SK-N-SH (cell line): Measurements from ENCODE around the gene HMGCL. TPM values are rescaled to one million over a fixed set of nuclear protein-coding genes. Genes with fewer than 3 reads are reported as not detected.

Experiments used
- CTCF ChIA-PET: fragments of 300-600, 350-600 bp; formaldehyde crosslinking; extraction: SDS; loops from one replicate; lab custom pipeline; 2021; lab: Yijun Ruan, JAX
- POLR2A ChIA-PET: fragments of 350-600 bp; sonication (Branson Sonifier 250); formaldehyde crosslinking; extraction: SDS; loops from one replicate; lab custom pipeline; 2020; ENCODE audit warnings: antibody characterized with exemption, inconsistent platforms; lab: Yijun Ruan, JAX
- DNase-seq: peaks from one replicate; pipeline ENCODE4 v3.0.0; 2012
- H2AFZ ChIP-seq: fragments of 200-600 bp; sonication (generic); 2 replicates; pipeline ENCODE4 v1.8.1; 2016; ENCODE audit warnings: antibody characterized with exemption, mild to moderate bottlenecking, low read depth
- H3F3A ChIP-seq: fragments of 200-600 bp; sonication (generic); replicated peaks from 2 replicates; pipeline ENCODE3; 2016; ENCODE audit warnings: antibody characterized with exemption, mild to moderate bottlenecking; ENCODE audit not compliant: insufficient read depth
- H3K27ac ChIP-seq, 2 experiments: fragments of 200-500 bp in 1 of 2; fragments of 200-600 bp in 1 of 2; sonication (Bioruptor generic) in 1 of 2; sonication (generic), shearing (Covaris generic) in 1 of 2; 2 replicates each; pipeline versions ENCODE4 v1.5.1 to v1.6.1; 2014 to 2016; ENCODE audit warnings: low read depth in 2 of 2, inconsistent platforms in 1 of 2, low read length in 1 of 2, mild to moderate bottlenecking in 1 of 2, mixed read lengths in 1 of 2
- H3K27me3 ChIP-seq: fragments of 200-600 bp; sonication (generic), shearing (Covaris generic); 2 replicates; pipeline ENCODE4 v1.6.1; 2016; ENCODE audit warnings: mixed run types; ENCODE audit not compliant: insufficient read depth
- H3K36me3 ChIP-seq, 2 experiments: fragments of 200-500 bp in 1 of 2; fragments of 200-600 bp in 1 of 2; sonication (Bioruptor generic) in 1 of 2; sonication (generic) in 1 of 2; replicated peaks in 1 of 2; 2 replicates each; pipeline versions ENCODE3 to v1.5.1; 2014 to 2016; ENCODE audit warnings: low read length in 1 of 2, mild to moderate bottlenecking in 1 of 2; ENCODE audit not compliant: insufficient read depth in 2 of 2, control insufficient read depth in 1 of 2
- H3K4me1 ChIP-seq, 2 experiments: fragments of 200-500 bp in 1 of 2; fragments of 200-600 bp in 1 of 2; sonication (Bioruptor generic) in 1 of 2; sonication (generic), shearing (Covaris generic) in 1 of 2; 2 replicates each; pipeline versions ENCODE4 v1.5.1 to v1.6.1; 2014 to 2016; ENCODE audit warnings: low read depth in 1 of 2, low read length in 1 of 2, mixed run types in 1 of 2; ENCODE audit not compliant: insufficient read depth in 2 of 2, control insufficient read depth in 1 of 2
- H3K4me2 ChIP-seq: fragments of 200-600 bp; sonication (generic), shearing (Covaris generic); 2 replicates; pipeline ENCODE4 v1.6.1; 2017; ENCODE audit warnings: mixed run types
- H3K4me3 ChIP-seq, 2 experiments: fragments of 200-500 bp in 1 of 2; fragments of 200-600 bp in 1 of 2; sonication (Bioruptor generic) in 1 of 2; sonication (generic), shearing (Covaris generic) in 1 of 2; 2 replicates each; pipeline versions ENCODE4 v1.5.1 to v1.8.1; 2014 to 2016; ENCODE audit warnings: low read depth in 2 of 2, inconsistent platforms in 1 of 2, low read length in 1 of 2, mild to moderate bottlenecking in 1 of 2, mixed read lengths in 1 of 2, moderate library complexity in 1 of 2
- H3K79me2 ChIP-seq: fragments of 200-600 bp; sonication (generic); 2 replicates; pipeline ENCODE4 v1.8.1; 2017; ENCODE audit warnings: mild to moderate bottlenecking; ENCODE audit not compliant: insufficient read depth
- H3K9ac ChIP-seq: fragments of 200-600 bp; sonication (generic); 2 replicates; pipeline ENCODE4 v1.6.1; 2017; ENCODE audit warnings: mixed run types
- H3K9me2 ChIP-seq: fragments of 200-600 bp; sonication (generic); 2 replicates; pipeline ENCODE4 v1.6.1; 2017; ENCODE audit warnings: mixed run types
- H3K9me3 ChIP-seq: fragments of 200-600 bp; sonication (generic); 2 replicates; pipeline ENCODE4 v1.6.1; 2017; ENCODE audit warnings: mixed run types, mild to moderate bottlenecking, moderate library complexity
- H4K20me1 ChIP-seq: fragments of 200-600 bp; sonication (generic); 2 replicates; pipeline ENCODE4 v1.6.1; 2017; ENCODE audit warnings: mild to moderate bottlenecking, mixed run types; ENCODE audit not compliant: insufficient read depth
- ELF1 ChIP-seq: IDR thresholded peaks from 2 replicates; pipeline ENCODE4 v1.4.0; 2012
- EP300 ChIP-seq, 2 experiments: IDR thresholded peaks; 2 replicates each; pipeline versions ENCODE4 v1.4.0 to v1.6.1; 2012; ENCODE audit warnings: borderline replicate concordance in 1 of 2, low read depth in 1 of 2, low read length in 1 of 2
- EZH2phosphoT487 ChIP-seq: fragments of 200-600 bp; sonication (generic); IDR thresholded peaks from 2 replicates; pipeline ENCODE4 v1.6.1; 2017; ENCODE audit warnings: low read depth, mixed run types, mild to moderate bottlenecking, antibody characterized with exemption, moderate library complexity, borderline replicate concordance
- FOXJ3 ChIP-seq: sonication (generic); formaldehyde crosslinking; IDR thresholded peaks from 2 replicates; pipeline ENCODE4 v1.5.1; 2020; ENCODE audit warnings: mild to moderate bottlenecking, missing genetic modification reagents
- JUND ChIP-seq: IDR thresholded peaks from 2 replicates; pipeline ENCODE4 v1.4.0; 2012
- MAX ChIP-seq: IDR thresholded peaks from 2 replicates; pipeline ENCODE4 v1.4.0; 2012; ENCODE audit warnings: low read depth
- MXI1 ChIP-seq: IDR thresholded peaks from 2 replicates; pipeline ENCODE4 v1.6.1; 2012; ENCODE audit warnings: mild to moderate bottlenecking, low read depth, low read length, improper control_type of control experiment
- NFIC ChIP-seq: IDR thresholded peaks from 2 replicates; pipeline ENCODE4 v1.4.0; 2012; ENCODE audit warnings: borderline replicate concordance
- PBX3 ChIP-seq: IDR thresholded peaks from 2 replicates; pipeline ENCODE4; 2012
- POLR2AphosphoS5 ChIP-seq: IDR thresholded peaks from 2 replicates; pipeline ENCODE4 v1.6.1; 2012; ENCODE audit warnings: low read depth, low read length
- RAD21 ChIP-seq: IDR thresholded peaks from 2 replicates; pipeline ENCODE4 v1.6.1; 2012; ENCODE audit warnings: mild to moderate bottlenecking, low read length
- RCOR1 ChIP-seq: fragments of 150-350 bp; IDR thresholded peaks from 2 replicates; pipeline ENCODE4 v1.6.1; 2017; ENCODE audit warnings: antibody characterized with exemption, low read length
- TAF1 ChIP-seq: IDR thresholded peaks from 2 replicates; pipeline ENCODE4 v1.6.1; 2012; ENCODE audit warnings: low read depth, mild to moderate bottlenecking, low read length, moderate library complexity, borderline replicate concordance
- TCF12 ChIP-seq: IDR thresholded peaks from 2 replicates; pipeline ENCODE4 v1.4.0; 2012
- YY1 ChIP-seq: IDR thresholded peaks from 2 replicates; pipeline ENCODE4 v1.4.0; 2012; ENCODE audit warnings: low read depth, mild to moderate bottlenecking
- WGBS: methylation state at CpG from one replicate; pipeline ENCODE4 v1.1.6; 2017; ENCODE audit warnings: low lambda C conversion rate; 5-methylcytosine and 5-hydroxymethylcytosine counted together
- polyA plus RNA-seq, 3 experiments: library from polyadenylated mRNA; depleted of rRNA; stranded (reverse); fragments of >200 nt; gene quantifications; 2 replicates each; pipeline ENCODE4 v1.2.3, GENCODE V29; 2012
- TF ChIP-seq, protein P1 (sequence below): fragments of 150-350 bp; IDR thresholded peaks from 2 replicates; pipeline ENCODE4 v1.6.1; 2017; ENCODE audit warnings: antibody characterized with exemption, low read length, low read depth, borderline replicate concordance

The HMGCL gene
- polyA plus RNA-seq, 1 of the 3 experiments (the other 2 are of a cell fraction): 28.2 TPM

GRCh38 chr1:23817633-23818032, 7.6 kb downstream of the HMGCL start:
- no peak overlapping the region for H3K4me2 ChIP-seq

DNA sequence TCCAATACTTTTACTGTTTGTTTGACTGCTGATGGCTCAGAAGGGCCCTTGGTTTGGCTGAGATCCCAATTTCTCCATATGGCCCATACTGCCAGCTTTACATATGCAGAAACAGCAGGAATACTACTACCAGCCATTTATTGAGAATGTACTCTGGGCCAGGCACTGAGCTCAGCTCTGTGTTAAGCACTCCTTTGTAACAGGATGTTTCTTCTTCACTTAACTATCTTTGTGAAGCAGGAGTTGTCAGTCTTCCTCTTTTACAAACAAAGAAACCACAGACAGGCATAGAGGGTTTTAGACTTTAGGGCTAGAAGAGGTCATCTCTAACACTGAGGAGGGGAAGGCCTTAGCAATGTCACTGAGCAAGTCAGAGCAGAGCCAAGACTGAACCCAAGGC, 8.3 kb downstream of the HMGCL start:
- no peak for TF ChIP-seq RAD21
- TF ChIP-seq, protein P1, sequence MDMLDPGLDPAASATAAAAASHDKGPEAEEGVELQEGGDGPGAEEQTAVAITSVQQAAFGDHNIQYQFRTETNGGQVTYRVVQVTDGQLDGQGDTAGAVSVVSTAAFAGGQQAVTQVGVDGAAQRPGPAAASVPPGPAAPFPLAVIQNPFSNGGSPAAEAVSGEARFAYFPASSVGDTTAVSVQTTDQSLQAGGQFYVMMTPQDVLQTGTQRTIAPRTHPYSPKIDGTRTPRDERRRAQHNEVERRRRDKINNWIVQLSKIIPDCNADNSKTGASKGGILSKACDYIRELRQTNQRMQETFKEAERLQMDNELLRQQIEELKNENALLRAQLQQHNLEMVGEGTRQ: no peak
- no peak for TF ChIP-seq PBX3
- no peak for TF ChIP-seq POLR2AphosphoS5
- no peak for TF ChIP-seq FOXJ3 (CRISPR knock-in tag)
- no peak for TF ChIP-seq TCF12
- TF ChIP-seq TAF1: no peak
- TF ChIP-seq MAX: no peak
- no peak for TF ChIP-seq EZH2phosphoT487
- no peak for TF ChIP-seq EP300 (IDR thresholded peaks at IDR 0.05; ENCODE audit: borderline replicate concordance in 1 of 2, low read depth in 1 of 2, low read length in 1 of 2)
- TF ChIP-seq RCOR1: no peak
- no peak for TF ChIP-seq JUND
- H3K4me2 ChIP-seq: no peak overlapping the region
- no peaks in the 10 kb centered on the region for H3K4me1 ChIP-seq
- no peak overlapping the region for H2AFZ ChIP-seq
- H3K79me2 ChIP-seq: no peaks in the 10 kb centered on the region
- H3K9me2 ChIP-seq: no peaks in the 10 kb centered on the region
- DNase-seq: no peak
- no peak overlapping the region for H3K4me3 ChIP-seq
- H3F3A ChIP-seq: no peaks in the 10 kb centered on the region
- no peaks in the 10 kb centered on the region for H3K27me3 ChIP-seq
- H3K27ac ChIP-seq: no peak overlapping the region
- H3K36me3 ChIP-seq: peaks cover 13 to 20% of the 10 kb centered on the region in 2 experiments
- H3K9me3 ChIP-seq: no peaks in the 10 kb centered on the region
- ChIA-PET CTCF (interaction anchor here (1.1 to 4.4 kb wide), 6 partner anchors 8 to 103 kb away, joined by 3 to 18 read pairs (median 4); partner anchors contain the start of genes FUCA1 and HMGCL), POLR2A (interaction anchor here (1.0 kb wide), 1 partner anchor 9 kb away, joined by 3 read pairs; the partner anchor contains the start of gene HMGCL)
- no peaks in the 10 kb centered on the region for H4K20me1 ChIP-seq
- no peak overlapping the region for H3K9ac ChIP-seq

More at GRCh38 chr1:23817633-23818032, 7.6 kb downstream of the HMGCL start:
- no peak overlapping the region for H3K4me3 ChIP-seq
- no peaks in the 10 kb centered on the region for H3K9me3 ChIP-seq
- no peak overlapping the region for H2AFZ ChIP-seq
- DNase-seq: no peak
- H3K4me1 ChIP-seq: no peaks in the 10 kb centered on the region
- no peak for TF ChIP-seq FOXJ3 (CRISPR knock-in tag)
- no peak for TF ChIP-seq NFIC
- TF ChIP-seq EP300 (IDR thresholded peaks at IDR 0.05; ENCODE audit: borderline replicate concordance in 1 of 2, low read depth in 1 of 2, low read length in 1 of 2): no peak
- no peak for TF ChIP-seq TAF1
- TF ChIP-seq POLR2AphosphoS5: no peak
- no peak for TF ChIP-seq ELF1
- no peak for TF ChIP-seq JUND
- no peak for TF ChIP-seq PBX3
- TF ChIP-seq MXI1: no peak
- TF ChIP-seq YY1: no peak
- H3K79me2 ChIP-seq: no peaks in the 10 kb centered on the region
- H3K36me3 ChIP-seq: peaks cover 13 to 20% of the 10 kb centered on the region in 2 experiments
- no peaks in the 10 kb centered on the region for H4K20me1 ChIP-seq
- POLR2A ChIA-PET: no interaction called here
- no peak overlapping the region for H3K27ac ChIP-seq
- no peaks in the 10 kb centered on the region for H3K27me3 ChIP-seq
- no peaks in the 10 kb centered on the region for H3F3A ChIP-seq
- no peak overlapping the region for H3K9ac ChIP-seq
- CTCF ChIA-PET: interaction anchor here (1.1 to 4.4 kb wide), 2 partner anchors 9 to 99 kb away, joined by 4 to 18 read pairs; no protein-coding TSS in a partner anchor
- no peaks in the 10 kb centered on the region for H3K9me2 ChIP-seq
- 98% methylated on average over 3 of the region's 3 CpGs for WGBS
